Breast epithelium (tissue), 3 donors: ENCODE results near the gene TRIP4.

Experiments
- POLR2A ChIP-seq: fragments of 450-650 bp; IDR thresholded peaks from one replicate; pipeline ENCODE4 v1.6.1; 2016; ENCODE audit warnings: antibody characterized with exemption, mild to moderate bottlenecking, moderate library complexity
- POLR2AphosphoS5 ChIP-seq, 3 donors: sonication (generic); formaldehyde crosslinking; IDR thresholded peaks; one replicate each; pipeline ENCODE4 v1.6.1; 2017; ENCODE audit warnings: antibody characterized with exemption in 3 of 3
- TF ChIP-seq, protein P1 (sequence below), 3 donors: fragments of 450-650 bp; IDR thresholded peaks; one replicate each; pipeline ENCODE4 v1.5.1; 2016 to 2017; ENCODE audit warnings: antibody characterized with exemption in 3 of 3, mild to moderate bottlenecking in 3 of 3, moderate library complexity in 3 of 3

DNA sequence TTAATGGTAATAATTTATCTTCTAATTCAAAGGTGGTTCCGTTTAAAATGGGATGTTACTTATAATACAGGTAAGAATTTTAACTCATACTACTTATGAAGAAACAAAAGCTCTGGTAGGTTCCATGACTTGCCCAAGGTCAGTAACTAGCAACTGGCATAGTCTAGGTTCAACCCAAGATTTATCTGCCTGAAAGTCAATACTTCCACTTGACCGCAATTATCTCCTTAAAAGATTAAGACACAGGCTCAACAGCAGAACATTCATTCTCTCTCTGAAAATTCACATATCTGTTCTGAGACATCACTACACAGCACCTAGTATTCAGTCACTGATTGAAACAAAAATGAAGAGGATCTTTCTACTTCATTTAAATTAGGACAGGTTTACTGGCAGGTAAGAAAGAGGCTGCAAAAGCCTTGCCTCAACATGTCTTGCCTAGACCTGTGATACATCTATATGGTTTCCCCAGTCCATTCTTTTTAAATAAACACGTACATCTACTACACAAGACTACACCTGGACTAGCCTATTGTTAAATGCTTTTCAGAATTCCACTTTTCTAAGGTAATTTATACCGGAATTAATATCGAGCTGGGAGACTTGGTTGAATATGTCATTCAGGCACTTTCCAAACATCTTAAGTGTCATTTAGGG lies 32.8 kb upstream of the TRIP4 start:
- TF ChIP-seq, protein P1, sequence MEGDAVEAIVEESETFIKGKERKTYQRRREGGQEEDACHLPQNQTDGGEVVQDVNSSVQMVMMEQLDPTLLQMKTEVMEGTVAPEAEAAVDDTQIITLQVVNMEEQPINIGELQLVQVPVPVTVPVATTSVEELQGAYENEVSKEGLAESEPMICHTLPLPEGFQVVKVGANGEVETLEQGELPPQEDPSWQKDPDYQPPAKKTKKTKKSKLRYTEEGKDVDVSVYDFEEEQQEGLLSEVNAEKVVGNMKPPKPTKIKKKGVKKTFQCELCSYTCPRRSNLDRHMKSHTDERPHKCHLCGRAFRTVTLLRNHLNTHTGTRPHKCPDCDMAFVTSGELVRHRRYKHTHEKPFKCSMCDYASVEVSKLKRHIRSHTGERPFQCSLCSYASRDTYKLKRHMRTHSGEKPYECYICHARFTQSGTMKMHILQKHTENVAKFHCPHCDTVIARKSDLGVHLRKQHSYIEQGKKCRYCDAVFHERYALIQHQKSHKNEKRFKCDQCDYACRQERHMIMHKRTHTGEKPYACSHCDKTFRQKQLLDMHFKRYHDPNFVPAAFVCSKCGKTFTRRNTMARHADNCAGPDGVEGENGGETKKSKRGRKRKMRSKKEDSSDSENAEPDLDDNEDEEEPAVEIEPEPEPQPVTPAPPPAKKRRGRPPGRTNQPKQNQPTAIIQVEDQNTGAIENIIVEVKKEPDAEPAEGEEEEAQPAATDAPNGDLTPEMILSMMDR (IDR thresholded peaks at IDR 0.05): no peak
- no peak for TF ChIP-seq POLR2A
- TF ChIP-seq POLR2AphosphoS5 (IDR thresholded peaks at IDR 0.05): no peak
